Iris pigment epithelial cell (primary cell): ENCODE results near the gene PATE3.

ENCODE experiments used
- DNase-seq: peaks from one replicate; pipeline ENCODE4 v3.0.0-alpha.2; 2011; ENCODE audit warnings: low read depth

PATE3 gene, protein sequence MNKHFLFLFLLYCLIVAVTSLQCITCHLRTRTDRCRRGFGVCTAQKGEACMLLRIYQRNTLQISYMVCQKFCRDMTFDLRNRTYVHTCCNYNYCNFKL

DNA sequence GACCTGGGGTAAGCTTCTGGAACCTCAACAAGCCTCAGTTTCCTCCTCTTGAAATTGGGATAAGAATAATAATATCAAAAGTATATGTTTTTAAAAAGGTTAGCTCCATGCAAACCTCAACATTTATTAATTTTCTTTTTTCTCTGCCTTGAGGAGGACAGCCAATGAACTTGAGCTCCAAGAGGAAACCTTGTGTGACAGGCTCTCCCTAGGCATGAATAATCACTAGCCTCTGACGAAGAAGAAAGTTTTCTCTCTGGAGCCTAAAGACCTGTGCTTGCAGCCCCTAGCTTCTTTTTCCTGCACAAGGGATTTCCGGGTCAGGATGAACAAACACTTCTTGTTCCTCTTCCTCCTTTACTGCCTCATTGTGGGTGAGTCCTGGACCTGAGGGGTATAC lies at the start of gene PATE3:
PATE3 (plus strand) TSS at position 301 of the 400 bp plus-strand sequence; CDS start at position 326, 25 bp downstream.
- no peak for DNase-seq

DNA sequence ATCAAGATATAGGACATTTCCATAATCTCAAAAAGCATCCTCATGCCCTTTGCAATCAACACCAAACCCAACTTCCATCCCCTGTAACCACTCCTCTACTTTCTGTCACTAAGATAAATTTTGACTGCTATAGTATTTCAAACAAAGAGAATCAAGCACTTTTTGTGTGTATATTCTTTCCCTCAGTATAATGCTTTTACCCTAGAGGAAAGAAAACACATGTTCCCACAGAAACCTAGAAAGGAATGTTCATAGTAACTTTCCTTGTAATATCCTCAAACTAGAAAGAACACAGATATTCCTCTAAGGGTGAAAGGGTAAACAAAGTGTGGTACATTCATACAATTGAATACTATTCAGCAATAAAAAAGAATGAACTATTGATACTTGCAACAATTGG lies 47.3 kb upstream of the PATE3 start:
- DNase-seq, result no peak

DNA sequence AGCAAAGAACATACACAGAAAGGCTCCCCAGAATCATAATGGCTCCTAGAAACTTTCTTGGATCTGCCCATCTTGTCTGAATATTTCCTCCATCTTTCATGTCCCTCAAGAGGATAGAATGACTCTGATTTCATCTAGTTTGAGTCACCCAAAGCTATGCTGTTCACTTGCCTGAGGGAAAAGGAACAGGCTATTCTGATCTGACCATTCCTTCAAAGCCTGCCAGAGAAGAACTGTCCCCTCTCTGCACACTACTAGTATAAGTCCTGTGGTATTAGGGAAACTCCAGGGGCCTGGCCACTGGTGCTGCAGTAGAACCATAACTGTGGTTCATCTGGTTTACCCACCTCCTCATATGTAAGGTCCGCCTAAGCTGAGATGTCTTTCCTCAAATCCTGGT lies 44.2 kb upstream of the PATE3 start:
- DNase-seq, result no peak

DNA sequence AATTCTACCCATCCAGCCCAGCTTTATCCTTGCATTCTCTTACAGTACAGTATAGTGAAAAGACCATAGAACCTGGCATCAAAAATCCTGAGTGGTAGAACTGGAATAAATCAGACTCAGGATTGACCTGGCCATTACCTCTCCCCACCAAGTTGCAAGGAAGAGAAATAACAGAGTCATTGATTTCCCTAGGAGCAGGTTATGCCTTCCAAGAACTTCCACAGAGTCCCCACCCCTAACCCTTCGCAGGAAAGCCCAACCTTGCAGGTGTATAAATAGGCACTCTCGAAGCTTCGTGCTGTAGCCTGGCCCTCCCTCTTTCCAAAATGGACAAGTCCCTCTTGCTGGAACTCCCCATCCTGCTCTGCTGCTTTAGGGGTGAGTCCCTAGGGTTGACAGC lies 41.9 kb upstream of the PATE3 start, which contains the start of gene PATE1:
PATE1 (plus strand) TSS at position 301 of the 400 bp plus-strand sequence; CDS start at position 327, 26 bp downstream.
- no peak for DNase-seq

DNA sequence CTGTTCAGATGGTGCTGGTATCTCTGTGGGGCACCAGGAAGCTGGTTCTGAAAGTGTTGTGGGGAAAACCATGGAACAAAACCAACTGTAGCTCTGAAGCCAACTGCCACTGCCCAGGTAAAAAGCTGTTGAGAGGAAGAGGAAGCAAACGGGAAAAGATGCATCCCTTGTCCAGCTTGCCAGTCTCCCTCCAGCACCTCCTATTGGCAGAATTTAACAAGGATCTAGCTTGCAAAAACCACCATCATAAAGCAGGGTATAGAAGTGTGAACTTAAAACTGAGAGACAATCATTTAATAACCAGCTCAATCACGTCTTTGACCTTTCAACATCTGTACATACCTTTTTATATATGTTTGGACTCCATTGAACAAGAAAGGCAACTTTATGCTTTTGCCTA lies 37.3 kb upstream of the PATE3 start:
- no peak for DNase-seq

DNA sequence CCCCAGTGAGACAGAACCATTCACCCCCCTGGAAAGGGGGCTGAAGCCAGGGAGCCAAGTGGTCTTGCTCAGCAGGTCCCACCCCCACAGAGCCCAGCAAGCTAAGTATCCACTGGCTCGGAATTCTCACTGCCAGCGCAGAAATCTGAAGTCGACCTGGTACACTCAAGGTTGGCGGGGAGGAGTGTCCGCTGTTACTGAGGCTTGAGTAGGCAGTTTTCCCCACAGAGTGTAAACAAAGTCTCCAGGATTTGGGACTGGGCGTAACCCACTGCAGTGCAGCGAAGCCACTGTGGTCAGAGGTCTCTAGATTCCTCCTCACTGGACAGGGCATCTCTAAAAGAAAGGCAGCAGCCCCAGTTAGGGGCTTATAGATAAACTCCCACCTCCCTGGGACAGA lies 31.9 kb upstream of the PATE3 start:
- DNase-seq, result no peak

DNA sequence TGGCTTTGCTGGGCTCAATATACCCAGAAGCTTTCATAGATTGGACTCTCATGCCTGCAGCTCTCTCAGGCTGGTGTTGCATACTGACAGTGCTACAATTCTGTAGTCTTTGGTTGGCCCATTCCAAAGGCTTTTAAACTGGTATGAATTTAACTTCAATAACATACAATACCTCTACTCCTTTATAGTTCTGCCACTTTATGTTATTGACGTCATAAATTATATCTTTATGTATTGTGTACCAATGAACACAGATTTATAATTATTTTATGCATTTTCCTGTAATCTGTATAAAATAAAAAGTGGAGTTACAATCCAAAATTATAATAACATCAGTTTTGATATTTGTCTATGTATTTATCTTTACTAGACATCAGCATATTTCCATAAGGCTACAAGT lies 25.5 kb upstream of the PATE3 start:
- DNase-seq, result no peak

DNA sequence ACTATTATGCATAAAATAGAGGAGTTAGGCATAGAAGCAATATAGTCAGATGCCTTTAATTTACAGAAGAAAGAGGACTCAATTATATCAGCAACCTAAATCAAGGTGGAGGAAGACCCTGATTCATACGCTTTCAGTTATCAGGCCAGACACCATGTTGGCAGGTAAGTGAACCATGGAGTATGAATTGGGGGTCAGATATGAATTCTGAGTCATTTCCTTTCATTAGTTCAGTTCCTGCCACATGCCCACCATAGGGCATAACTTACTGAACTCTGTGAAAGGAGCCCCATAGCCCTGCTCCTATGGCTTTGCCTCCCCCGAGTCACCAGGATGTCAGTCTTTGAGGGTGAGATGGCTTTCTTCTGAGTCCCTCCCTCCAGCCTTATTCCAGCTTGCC lies 24.4 kb upstream of the PATE3 start:
- DNase-seq, result no peak

DNA sequence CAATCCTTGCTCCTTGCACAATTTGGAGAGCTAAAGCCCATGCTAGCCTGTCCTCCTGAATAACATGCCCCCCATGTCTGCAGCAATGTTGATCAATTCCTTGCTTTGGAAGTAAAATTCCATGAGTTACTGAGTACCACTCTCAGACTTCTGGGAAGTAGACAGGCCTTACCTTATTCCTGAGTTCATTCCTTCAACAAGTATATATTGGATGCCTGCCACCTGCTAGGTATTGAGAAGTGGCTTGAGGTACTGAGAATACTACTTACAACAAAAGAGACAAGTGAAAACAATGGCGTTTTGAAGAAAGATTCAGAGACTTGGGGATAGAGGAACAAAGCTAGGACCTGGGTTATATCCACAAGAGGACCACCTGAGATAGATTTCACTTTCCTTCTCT lies 21.7 kb upstream of the PATE3 start:
- DNase-seq, result no peak

DNA sequence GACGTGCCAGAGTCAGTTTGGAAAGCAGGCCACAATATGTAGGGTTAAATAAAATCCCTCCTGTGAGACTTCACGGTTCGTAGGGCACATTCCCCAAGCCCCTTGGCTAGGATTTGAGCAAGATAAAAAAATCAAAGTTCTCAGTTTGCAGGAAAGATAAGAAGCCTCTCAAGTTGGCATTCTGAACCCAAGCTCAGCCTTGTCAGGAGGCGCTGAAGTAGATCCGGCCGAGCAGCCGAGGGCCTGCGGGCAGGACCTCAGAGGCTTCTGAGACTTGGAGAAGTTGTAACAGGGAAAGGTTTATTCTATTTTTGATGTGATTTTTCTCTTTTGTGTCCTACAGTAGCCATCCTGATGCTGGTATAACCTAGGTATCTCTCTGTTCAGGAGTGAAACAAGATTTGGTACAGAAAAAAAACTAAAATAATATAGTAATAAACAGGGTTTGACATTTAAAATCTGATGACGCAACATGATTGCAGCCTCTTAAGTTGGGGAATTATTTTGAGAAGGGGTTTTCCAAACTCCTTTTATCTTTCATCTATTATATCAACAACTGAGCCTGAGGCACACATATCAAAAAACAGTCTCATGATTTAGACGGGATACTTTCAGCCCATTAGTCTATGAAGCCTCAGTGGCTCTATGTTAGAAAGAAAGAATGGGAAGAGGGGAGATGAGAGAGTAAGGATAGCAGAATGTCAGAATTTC lies 19.4 kb upstream of the PATE3 start:
- DNase-seq, result no peak

DNA sequence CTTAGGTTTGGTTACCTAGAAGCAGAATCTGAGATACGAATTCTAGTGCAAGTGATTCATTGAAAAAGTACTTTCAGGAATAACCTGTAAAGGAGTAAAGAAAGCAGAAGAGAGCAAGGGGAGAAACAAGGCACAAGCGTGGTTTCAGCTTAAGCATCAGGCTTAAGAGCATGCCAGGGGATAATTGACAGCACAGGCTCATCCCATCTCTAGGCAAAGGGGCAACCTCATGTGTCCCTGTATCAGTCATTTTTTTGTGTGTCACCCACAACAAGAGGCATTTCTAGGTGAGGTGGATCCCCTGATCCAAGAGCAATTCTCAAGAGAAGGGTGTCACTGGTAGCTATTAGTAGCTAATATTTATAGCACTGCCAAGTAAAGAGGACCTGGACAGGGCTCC lies 17.3 kb upstream of the PATE3 start:
- DNase-seq, result no peak

DNA sequence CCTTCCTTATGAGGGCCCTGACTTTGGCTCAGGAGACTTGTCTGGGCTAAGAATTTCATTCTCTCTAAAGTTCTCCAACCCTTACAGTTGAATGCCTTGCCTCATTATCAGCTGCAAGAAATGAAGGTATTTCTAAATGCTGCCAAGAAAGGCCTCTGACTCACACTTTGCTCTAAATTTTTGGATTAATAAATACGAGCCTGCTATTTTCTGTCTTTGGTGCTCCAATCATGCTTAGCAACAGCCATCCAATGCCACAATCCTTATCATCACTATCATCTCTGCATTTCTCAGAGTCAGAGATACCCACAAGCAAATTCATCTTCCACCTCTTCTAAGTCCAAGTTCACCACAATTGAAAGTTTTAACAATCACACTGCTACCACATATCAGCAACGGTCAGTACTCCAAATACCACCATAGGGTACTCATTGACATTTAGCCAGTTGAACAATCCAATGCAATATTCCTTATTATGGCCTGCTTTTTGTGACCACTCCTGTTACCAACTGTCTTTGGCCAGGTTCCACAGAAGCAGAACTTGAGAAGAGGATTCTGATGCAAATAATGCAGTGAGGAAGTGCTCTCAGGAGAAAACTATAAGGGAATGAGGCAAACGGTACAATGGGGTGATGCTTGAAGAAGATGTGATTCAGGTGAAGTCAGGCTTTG lies 15.0 kb upstream of the PATE3 start:
- DNase-seq, result peak; percentile 90

DNA sequence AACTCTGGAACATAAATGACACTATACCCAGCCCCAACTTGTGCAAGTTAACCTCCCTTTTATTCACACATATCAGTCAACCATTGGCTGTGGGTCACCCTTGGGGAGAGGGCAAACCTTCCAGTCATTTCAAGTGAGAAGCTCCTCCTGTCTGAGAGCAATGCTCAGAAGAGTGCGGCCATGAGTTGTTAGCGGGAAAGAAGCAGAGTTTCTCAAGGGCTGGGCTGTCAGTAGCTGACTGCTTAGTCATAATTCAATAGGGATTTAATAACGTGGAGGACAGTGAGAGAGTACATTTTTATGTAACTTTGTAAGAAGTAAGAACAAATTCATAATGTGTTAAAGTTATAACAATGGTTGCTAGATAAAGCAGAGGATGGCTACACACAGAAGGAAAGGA lies 14.4 kb upstream of the PATE3 start:
- DNase-seq, result peak; percentile 74

DNA sequence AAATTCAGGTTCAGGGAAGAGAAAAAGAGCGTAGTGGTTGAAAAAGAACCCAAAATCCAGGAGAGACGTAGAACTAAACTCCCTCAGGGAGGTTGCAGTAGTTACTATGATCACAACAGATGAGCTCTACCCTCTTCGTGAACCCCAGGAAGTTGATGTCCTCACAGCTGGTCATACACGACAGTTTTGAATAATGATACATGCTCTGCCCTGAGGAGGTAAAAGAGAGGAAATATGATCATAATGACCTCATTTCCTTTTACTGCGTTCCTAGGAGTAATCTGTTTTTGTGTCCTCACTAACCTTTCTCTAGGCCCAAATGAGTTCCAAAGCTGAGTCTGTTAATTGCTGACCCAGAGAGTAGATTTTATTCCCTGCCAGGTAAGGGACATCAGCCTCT lies 10.6 kb upstream of the PATE3 start:
- DNase-seq, result peak; percentile 75

DNA sequence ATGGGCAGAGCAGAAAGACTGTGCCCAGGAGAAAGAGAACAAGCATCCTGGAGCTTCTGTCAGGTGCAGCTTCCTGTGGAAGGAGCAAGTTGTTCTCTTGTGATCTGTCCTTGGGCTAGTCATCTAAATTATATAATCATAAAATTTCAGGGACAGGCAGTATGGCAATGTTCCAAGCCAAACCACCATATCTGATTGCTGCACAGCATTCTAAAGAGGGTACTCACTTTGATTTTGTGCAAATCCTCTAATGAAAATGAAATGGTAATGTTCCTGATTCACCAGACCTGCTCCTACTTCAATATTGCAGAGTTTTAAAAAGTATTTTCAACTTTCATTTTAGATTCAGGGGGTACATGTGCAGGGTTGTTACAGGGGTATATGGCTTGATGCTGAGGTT lies 9.2 kb upstream of the PATE3 start, which contains the start of gene PATE2:
PATE2 (minus strand) TSS at position 101 of the 400 bp plus-strand sequence; CDS start at position 46, 55 bp downstream.
- no peak for DNase-seq

DNA sequence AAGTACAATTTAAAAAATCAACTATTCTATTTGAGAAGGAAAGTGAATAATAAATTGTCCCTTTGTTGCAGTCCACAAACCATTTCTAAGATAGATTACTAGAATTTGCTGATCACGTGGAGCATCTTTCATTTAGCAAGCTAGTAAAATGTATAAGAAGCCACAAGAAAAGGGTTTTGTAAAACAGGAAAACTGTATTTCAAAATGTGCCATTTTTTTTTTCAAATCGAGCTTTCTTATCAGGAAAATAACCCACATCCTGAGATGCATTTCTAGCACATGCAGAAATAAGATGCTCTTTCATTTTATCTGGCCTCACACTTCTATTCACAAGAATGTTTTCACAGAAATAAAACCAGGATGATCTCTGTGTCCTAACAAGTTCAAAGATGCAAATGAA lies 3.2 kb upstream of the PATE3 start:
- DNase-seq, result no peak

DNA sequence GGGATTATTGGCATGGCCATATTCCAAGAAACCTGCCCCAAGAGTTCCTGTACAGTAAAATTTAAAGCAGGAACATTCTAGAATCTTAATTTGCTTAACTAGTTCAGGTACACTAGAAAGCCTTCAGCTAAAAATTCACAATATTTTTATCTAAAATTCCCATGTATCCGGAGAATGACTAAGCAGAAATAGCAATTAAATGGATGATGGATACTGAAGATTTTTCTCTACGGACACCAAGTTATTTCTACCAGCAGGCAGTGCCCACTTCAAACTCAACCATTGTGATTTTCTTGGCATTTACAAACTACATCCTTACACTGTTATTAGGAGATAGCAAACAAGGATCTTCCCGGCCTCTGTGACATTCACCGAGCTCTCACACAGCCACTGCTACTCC lies 2.9 kb downstream of the PATE3 start:
- DNase-seq, result no peak

DNA sequence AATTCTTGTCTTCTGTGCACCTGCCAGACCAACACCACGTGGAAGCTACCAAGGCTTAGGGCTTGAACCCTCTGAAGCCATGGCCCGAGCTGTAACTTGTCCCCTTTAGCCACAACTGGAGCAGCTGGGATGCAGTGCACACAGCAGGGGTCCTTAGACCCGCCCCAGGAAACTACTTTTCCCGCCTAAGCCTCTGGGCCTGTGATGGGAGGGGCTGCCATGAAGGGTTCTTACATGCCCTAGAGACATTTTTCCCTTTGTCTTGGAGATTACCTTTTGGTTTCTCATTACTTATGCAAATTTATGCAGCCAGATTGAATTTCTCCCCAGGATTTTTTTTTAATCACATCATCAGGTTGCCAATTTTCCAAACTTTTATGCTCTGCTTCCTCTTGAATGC lies 9.7 kb downstream of the PATE3 start:
- no peak for DNase-seq

DNA sequence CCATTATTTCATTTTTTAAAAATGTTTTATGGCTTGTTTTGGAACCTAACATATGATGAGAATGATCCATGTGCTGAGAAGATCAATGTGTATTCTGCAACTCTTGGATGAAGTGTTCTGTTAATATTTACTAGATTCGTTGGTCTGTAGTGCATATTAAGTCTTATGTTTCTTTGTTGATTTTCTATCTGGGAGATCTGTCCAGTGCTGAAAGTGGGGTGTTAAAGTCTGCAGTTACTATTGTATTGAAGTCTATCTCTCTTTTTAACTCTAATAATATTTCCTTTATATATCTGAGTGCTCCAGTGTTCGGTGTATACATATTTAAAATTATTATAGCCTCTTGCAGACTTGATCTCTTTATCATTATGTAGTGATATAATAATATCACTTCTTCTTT lies 11.9 kb downstream of the PATE3 start:
- no peak for DNase-seq

DNA sequence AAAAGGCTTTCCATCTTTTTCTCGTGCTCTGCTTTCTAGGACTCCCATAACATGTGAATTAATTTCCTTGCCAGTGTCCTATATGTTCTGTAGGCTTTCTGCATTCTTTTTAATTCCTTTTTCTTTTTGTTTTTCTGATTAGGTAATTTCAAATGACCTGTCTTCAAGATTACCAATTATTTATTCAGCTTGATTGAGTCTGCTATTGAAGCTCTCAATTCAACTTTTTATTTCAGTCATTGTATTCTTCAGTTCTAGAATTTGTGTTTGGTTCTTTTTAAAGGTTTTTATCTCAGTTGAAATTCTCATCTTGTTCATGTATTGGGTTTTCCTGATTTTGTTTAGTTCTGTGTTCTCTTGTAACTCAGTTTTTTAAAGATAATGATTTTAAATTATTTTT lies 14.5 kb downstream of the PATE3 start:
- DNase-seq, result no peak

DNA sequence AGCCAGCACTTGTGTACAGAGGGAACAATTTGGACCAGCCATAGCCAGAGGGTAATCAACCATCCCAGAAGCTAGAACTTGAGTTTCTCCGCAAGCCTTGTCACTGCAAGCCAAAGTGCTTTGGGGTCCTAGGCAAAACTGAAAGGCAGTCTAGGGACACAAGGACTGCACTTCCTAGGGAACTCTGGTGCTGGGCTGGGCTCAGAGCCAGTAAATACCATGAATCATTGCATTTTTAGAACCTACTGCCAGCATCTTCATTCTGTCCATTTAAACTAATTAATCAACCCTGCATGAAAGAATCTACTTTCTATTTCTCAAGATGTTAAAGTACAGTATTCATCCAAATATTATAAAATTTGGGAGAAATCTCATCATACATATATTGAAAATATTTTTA lies 20.0 kb downstream of the PATE3 start:
- DNase-seq, result peak; percentile 19

DNA sequence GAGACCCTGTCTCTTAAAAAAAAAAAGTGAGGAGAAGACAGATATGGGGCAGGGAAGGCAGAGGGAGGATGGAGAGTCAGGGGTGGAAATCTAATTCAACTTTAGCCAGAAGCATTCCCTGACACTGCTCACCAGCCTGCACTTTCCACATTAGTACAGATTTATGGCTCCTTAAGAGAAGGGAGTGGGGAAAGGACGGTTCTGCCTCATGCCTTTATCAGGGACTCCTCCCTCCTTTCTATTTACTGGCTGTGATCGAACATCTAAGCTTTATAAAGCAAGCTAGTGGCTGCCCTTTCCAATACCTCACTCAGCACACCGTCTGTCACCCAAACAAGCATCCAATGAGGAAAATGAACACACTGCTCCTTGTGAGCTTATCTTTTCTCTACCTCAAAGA lies 45.1 kb downstream of the PATE3 start, which contains the start of gene PATE4:
PATE4 (plus strand) TSS at position 301 of the 400 bp plus-strand sequence; CDS start at position 345, 44 bp downstream.
- DNase-seq, result no peak

DNA sequence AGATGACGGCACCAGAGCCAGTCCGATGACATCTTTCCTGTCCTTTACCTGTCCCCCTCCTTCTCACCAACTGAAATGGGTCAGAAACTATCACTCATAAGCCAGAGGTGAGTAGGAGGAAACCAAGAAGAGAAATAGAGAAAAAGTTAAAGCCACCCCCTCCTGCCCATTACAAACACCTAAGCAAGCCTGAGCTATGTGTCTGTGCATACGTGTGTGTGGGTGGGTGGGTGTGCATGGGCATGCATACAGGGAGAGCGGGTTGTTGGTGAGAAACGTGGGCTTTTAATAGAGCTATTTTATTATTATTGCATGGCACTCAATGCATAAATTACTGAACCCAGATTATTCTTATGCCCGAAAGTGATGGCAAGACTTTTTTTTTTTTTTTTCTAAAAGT lies 47.8 kb downstream of the PATE3 start:
- DNase-seq, result no peak
